HEK293T (cell line): ENCODE data around the gene CFAP210.
"Not testable (repeated sequence)": the region's sequence is repeated elsewhere in the genome, so short reads cannot be mapped to it uniquely, and the experiment has no call there.

Experiments
- BHLHE40 ChIP-seq: fragments of 450-650 bp; IDR thresholded peaks from 2 replicates; pipeline ENCODE4 v1.6.1; 2016; ENCODE audit warnings: mild to moderate bottlenecking, moderate library complexity, borderline replicate concordance
- ELF4 ChIP-seq: fragments of 450-650 bp; IDR thresholded peaks from 2 replicates; pipeline ENCODE4 v1.6.1; 2017; ENCODE audit warnings: antibody characterized with exemption
- FOXA1 ChIP-seq: fragments of 450-650 bp; IDR thresholded peaks from 2 replicates; pipeline ENCODE4 v1.6.1; 2016; ENCODE audit warnings: mild to moderate bottlenecking
- FOXK2 ChIP-seq: fragments of 450-650 bp; IDR thresholded peaks from 2 replicates; pipeline ENCODE4 v1.6.1; 2016; ENCODE audit warnings: mild to moderate bottlenecking
- L3MBTL2 ChIP-seq: fragments of 450-650 bp; conservative IDR thresholded peaks from 2 replicates; pipeline ENCODE4 v1.6.1; 2016; ENCODE audit warnings: mild to moderate bottlenecking
- LEF1 ChIP-seq: fragments of 450-650 bp; IDR thresholded peaks from 2 replicates; pipeline ENCODE4 v1.6.1; 2017; ENCODE audit warnings: mild to moderate bottlenecking, borderline replicate concordance
- NFRKB ChIP-seq: fragments of 450-650 bp; IDR thresholded peaks from 2 replicates; pipeline ENCODE4 v1.6.1; 2016; ENCODE audit warnings: mild to moderate bottlenecking, moderate library complexity
- PKNOX1 ChIP-seq: fragments of 450-650 bp; IDR thresholded peaks from 2 replicates; pipeline ENCODE4 v1.6.1; 2016
- SP1 ChIP-seq: fragments of 450-650 bp; IDR thresholded peaks from 2 replicates; pipeline ENCODE4 v1.6.1; 2017
- SUZ12 ChIP-seq: fragments of 450-650 bp; IDR thresholded peaks from 2 replicates; pipeline ENCODE4 v1.6.1; 2016; ENCODE audit warnings: mild to moderate bottlenecking
- TARDBP ChIP-seq: fragments of 450-650 bp; IDR thresholded peaks from 2 replicates; pipeline ENCODE4 v1.6.1; 2016
- ZNF384 ChIP-seq: fragments of 450-650 bp; IDR thresholded peaks from 2 replicates; pipeline ENCODE4 v1.6.1; 2016

- TF ChIP-seq SP1, L3MBTL2, FOXA1, SUZ12, ZNF384, FOXK2, ELF4, NFRKB, PKNOX1, BHLHE40, LEF1, TARDBP: not testable (repeated sequence)
Observed at GRCh38 chr2:169615982-169616381, 78.2 kb downstream of the CFAP210 start.
